ENCODE results near the gene UAP1L1. TPM values are rescaled to one million over a fixed set of nuclear protein-coding genes. Genes with fewer than 3 reads are reported as not detected.
A peak's percentile ranks its signal among the peaks of the same experiment; 100 is the strongest.
"Not testable (repeated sequence)": the region's sequence is repeated elsewhere in the genome, so short reads cannot be mapped to it uniquely, and the experiment has no call there.

Gene UAP1L1, protein sequence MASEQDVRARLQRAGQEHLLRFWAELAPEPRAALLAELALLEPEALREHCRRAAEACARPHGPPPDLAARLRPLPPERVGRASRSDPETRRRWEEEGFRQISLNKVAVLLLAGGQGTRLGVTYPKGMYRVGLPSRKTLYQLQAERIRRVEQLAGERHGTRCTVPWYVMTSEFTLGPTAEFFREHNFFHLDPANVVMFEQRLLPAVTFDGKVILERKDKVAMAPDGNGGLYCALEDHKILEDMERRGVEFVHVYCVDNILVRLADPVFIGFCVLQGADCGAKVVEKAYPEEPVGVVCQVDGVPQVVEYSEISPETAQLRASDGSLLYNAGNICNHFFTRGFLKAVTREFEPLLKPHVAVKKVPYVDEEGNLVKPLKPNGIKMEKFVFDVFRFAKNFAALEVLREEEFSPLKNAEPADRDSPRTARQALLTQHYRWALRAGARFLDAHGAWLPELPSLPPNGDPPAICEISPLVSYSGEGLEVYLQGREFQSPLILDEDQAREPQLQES
- total RNA-seq (4.0 TPM), polyA plus RNA-seq (11.5 TPM)

DNA sequence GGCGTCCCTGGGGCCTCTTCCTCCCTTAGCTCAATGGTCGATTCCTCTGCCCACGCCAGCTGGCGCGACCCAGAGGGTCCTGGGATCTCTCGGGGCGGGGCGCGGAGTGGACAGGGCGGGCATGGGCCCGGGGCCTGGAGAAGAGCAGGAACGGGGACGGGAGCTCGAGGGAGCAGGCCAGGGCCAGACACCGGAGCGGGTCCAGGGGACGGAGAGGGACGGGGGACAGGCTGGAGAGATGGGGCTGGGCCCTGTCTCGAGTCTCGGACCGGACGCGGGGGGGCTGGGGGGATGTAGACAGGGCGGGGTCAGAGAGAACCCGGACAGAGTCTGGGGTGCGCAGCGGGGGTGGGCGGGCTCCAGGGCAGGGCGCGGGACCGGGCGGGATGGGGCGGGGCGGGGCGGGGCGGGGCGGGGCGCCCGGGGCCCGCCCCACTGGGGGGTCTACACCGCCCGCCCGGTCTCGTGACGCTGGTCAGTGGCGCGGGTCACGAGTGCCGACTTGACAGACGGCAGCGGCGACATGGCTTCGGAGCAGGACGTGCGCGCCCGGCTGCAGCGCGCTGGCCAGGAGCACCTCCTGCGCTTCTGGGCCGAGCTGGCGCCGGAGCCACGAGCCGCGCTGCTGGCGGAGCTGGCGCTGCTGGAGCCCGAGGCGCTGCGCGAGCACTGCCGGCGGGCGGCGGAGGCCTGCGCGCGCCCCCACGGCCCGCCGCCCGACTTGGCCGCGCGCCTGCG is at the start of gene UAP1L1:
UAP1L1 (plus strand) TSS at position 508 of the 738 bp plus-strand sequence; CDS start at position 524, 16 bp downstream.
- Histone ChIP-seq H3K4me1 (ENCODE audit: insufficient read depth) (no peaks in the 10 kb centered on the region), H3K27ac (ENCODE audit: low read depth) (peak within 1 kb of the TSS; percentile 31), H3K4me3 (ENCODE audit: low read depth, low read length) (peak within 1 kb of the TSS; percentile 92), H3K36me3 (ENCODE audit: insufficient read depth) (peaks cover 2% of the 10 kb centered on the region)
- no peak for DNase-seq (ENCODE audit: extremely low spot score)
- WGBS, result 2% methylated on average over 81 of the region's 87 CpGs

DNA sequence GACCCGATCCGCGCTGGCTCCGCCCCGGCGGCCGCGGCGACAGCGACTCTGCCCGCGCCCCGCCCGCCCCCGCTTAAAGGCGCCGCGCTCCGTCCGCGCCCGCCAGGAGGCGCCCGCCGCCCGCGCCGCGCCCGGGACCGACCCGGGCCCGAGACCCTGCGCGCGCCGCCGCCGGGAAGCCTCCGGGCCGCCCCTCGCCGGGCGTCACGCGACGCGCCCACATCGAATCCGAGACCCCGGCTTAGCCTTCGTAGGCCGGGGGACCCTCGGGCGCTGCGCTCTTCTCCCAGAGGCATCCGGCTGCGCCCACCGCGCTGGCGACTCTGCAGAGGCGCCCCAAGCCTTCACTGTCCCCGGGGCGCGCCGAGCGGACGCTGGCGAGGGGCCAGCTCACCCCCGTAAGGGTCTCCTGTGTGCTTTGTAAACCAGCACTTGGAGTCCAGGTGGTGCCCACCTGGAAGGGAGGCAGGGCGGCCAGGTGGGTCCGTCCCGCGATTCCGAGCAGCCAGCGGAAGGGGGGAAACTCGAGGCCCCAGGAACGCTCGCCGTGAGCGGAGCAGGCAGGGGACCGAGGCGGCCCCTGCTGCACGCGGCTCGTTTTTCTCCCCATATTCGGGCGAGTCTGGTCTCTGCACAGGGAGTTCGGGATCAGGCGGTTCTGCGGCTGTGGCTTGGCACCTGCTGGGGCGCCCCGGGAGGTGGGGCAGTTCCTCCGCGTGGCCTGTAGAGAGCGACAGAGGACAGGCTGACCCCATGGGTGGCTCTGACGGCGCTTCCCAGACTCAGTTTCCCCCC is 48.9 kb upstream of the UAP1L1 start:
- no peaks in the 10 kb centered on the region for H3K36me3 ChIP-seq (ENCODE audit: insufficient read depth)
- H3K27ac ChIP-seq (ENCODE audit: low read depth), result no peak overlapping the region
- H3K4me1 ChIP-seq (ENCODE audit: insufficient read depth), result no peaks in the 10 kb centered on the region
- no peak for DNase-seq (ENCODE audit: extremely low spot score)
- peak overlapping the region; percentile 64 for H3K4me3 ChIP-seq (ENCODE audit: low read depth, low read length)
- under 1% methylated on average over 98 of the region's 98 CpGs for WGBS

DNA sequence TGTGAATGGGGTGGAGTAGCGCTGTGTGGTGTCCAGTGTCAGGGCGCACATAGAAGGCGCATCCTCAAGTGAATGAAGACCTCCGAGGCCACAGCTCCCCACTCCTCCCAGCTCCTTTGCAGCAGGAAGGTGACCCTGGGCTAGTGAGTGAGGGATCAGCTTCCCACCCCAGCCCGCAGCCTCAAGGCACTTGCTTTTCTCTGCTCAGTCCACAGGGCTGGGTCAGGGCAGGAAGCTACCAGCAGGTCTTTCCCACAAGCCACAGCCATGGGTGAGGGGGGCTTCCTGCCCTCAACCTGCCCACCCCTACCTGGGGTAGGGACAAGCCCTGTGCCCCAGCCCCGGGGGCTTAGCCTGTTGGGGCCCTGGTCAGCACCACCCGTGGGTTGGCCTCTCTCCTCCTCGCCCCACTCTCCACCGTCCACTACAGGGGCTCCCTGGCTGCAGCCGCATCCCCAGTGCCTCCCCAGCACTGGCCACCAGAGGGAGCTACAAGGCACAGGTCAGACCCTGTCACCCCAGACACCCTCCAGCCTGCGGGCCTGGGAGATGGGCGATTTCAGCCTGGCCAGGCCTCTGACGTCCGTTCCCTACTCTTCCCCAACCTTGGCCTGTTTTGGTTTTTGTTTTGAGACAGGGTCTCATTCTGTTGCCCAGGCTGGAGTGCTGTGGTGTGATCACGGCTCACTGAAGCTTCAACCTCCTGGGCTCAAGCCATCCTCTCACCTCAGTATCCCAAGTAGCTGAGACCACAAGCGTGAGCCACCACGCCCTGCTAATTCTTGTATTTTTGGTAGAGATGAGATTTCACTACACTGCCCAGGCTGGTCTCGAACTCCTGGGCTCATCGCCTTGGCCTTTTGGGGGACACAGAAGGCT is 48.0 kb upstream of the UAP1L1 start:
- 34% methylated on average over 19 of the region's 19 CpGs for WGBS
- H3K36me3 ChIP-seq (ENCODE audit: insufficient read depth), result no peaks in the 10 kb centered on the region
- no peak overlapping the region for H3K27ac ChIP-seq (ENCODE audit: low read depth)
- no peaks in the 10 kb centered on the region for H3K4me1 ChIP-seq (ENCODE audit: insufficient read depth)
- DNase-seq (ENCODE audit: extremely low spot score), result no peak
- peak overlapping the region; percentile 64 for H3K4me3 ChIP-seq (ENCODE audit: low read depth, low read length)

DNA sequence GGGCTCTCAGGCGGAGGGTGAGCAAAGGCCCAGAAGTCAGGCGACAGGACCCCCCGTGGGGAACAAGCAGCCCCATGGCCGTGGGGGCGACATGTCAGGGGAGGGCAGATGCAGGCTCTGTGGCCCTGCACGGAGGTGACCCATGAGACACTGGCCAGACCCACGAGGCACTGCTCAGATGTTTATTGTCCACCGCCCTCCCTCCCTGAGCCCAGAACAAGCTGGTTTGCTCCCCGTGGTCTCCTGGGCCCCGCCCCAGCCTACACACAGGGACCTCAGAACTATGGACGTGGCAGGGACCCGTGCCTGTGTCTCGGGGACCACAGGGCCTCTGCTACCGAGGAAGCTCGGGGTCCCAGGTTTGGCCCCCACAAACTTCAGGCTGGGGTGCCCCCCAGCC is 47.3 kb upstream of the UAP1L1 start:
- no peak for DNase-seq (ENCODE audit: extremely low spot score)
- no peak overlapping the region for H3K27ac ChIP-seq (ENCODE audit: low read depth)
- no peaks in the 10 kb centered on the region for H3K36me3 ChIP-seq (ENCODE audit: insufficient read depth)
- H3K4me1 ChIP-seq (ENCODE audit: insufficient read depth), result no peaks in the 10 kb centered on the region
- 74% methylated on average over 15 of the region's 15 CpGs for WGBS
- H3K4me3 ChIP-seq (ENCODE audit: low read depth, low read length), result no peak overlapping the region

DNA sequence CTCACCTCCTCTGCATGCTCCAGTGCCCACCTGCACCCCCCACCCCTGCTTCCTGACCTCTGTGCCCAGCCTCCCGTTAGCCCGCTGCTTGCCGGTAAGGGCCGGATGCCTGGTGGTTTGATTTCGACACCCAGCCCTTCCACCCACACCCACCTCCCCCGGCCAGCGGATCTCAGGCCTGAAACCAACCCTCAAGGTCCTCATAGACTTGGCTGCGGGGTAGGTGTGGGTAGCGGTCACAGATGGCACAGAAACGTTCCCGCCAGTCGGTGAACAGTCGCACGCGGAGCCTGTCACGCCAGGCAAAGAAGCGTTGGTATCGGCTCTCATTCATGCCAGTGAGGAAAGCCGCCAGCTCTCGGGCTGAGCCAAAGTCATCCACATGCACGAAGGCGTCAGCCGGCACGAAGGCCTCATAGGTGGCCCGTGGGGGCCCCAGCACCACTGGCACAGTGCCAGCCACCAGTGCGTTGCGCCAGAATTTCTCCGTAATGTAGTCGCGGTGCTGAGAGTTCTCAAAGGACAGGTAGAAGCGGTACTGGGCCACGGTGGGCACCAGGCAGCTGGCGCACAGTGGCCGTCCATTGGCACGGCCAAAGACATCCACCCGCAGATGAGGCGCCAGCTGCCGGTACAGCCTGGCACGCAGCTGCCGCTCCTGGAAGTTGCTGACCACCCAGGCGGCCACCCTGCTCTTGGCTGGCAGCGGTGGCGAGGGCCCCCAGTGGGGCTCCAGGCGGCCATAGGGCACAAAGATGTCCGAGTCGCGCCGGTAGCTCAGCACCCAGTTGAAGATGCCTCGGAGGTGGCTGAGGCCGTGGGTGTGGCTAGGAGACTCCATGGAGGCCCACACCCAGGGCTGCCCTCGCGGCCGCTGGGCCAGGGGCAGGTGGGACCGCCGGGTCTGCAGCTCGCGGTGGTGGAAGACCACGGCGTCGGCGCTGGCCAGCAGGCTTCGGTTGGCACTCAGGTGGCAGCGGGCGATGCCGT is 46.5 kb upstream of the UAP1L1 start:
- no peaks in the 10 kb centered on the region for H3K4me1 ChIP-seq (ENCODE audit: insufficient read depth)
- no peak for DNase-seq (ENCODE audit: extremely low spot score)
- WGBS, result 85% methylated on average over 65 of the region's 65 CpGs

DNA sequence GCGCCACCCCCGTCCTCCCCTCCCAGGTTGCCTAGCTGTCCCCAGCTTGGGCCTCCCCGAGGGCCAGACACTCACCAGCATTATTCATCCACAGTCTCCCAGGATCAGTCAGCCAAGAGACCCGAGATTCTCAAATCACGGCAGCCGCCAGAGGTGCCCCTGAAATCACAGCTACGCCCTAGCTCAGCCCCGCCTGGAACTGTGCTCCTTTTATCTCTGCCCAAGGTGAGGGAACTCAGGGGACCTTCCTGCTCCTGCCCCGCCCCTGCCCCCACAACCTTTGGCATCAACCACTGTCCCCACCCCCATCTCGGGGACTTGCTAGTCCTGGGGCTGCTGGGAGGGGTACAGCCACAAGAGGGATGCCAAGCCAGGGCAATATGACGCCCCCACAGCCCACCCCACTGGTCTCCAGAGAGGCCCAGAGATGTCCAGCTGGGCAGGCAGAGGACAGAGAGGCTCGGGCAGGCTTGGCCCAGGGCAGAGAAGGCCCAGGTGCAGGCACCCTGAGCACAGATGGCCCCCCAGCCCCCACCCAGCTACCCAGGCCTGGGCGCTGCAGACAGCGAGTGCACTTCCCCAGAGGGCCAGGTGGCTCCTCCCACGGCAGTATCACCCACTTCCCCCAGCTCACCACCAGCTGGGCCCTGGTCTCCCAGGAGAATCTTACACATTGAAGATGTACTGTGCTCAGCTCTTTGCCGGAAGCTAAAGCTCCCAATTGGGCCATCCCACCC is 45.2 kb upstream of the UAP1L1 start, which contains the start of gene FUT7:
FUT7 (minus strand) TSS at position 185 of the 737 bp plus-strand sequence; CDS start at position 88, 97 bp downstream.
- no peaks in the 10 kb centered on the region for H3K4me1 ChIP-seq (ENCODE audit: insufficient read depth)
- no peak within 1 kb of the TSS for H3K27ac ChIP-seq (ENCODE audit: low read depth)
- WGBS, result 64% methylated on average over 16 of the region's 16 CpGs
- no peaks in the 10 kb centered on the region for H3K36me3 ChIP-seq (ENCODE audit: insufficient read depth)
- no peak within 1 kb of the TSS for H3K4me3 ChIP-seq (ENCODE audit: low read depth, low read length)
- DNase-seq (ENCODE audit: extremely low spot score), result no peak

More for the DNA sequence above, 46.5 kb upstream of the UAP1L1 start:
- Histone ChIP-seq H3K4me3 (ENCODE audit: low read depth, low read length) (no peak overlapping the region), H3K27ac (ENCODE audit: low read depth) (no peak overlapping the region), H3K36me3 (ENCODE audit: insufficient read depth) (no peaks in the 10 kb centered on the region)

DNA sequence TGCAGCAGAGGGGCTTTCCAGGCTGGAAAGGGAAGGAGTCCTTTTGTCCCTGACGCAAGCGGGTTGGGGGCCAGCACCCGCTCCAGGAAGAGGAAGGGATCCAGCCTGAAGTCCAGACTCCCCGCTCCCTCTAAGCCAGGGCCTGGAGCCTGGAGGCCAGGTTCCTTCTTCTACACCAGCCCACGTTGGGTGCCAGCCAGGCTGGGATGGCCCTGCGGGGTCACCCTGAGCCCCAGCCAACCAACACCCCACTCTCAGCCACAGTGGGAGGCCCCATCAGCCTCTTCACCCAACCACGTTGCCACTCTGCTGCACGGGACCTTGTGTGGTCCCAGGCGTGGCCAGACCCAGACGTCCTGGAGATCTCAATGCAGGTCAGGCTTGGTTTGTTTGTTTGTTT is 44.5 kb upstream of the UAP1L1 start:
- WGBS, result 80% methylated on average over 10 of the region's 10 CpGs
- Histone ChIP-seq H3K27ac (ENCODE audit: low read depth) (no peak overlapping the region), H3K4me3 (ENCODE audit: low read depth, low read length) (no peak overlapping the region), H3K4me1 (ENCODE audit: insufficient read depth) (no peaks in the 10 kb centered on the region), H3K36me3 (ENCODE audit: insufficient read depth) (no peaks in the 10 kb centered on the region)
- no peak for DNase-seq (ENCODE audit: extremely low spot score)

DNA sequence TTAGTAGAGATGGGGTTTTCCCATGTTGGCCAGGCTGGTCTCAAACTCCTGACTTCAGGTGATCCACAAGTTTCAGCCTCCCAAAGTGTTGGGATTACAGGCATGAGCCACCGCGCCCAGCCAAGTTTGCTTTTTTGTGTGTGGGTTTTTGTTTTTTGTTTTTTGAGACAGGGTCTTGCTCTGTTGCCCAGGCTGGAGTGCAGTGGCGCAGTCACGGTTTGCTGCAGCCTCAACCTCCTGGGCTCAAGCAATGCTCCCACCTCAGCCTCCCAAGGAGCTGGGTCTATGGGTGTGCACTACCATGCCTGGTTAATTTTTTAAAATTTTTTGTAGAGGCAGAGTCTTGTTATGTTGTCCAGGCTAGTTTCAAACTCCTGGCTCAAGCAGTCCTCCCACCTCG is 43.8 kb upstream of the UAP1L1 start:
- DNase-seq (ENCODE audit: extremely low spot score); H3K4me1 ChIP-seq (ENCODE audit: insufficient read depth); H3K36me3 ChIP-seq (ENCODE audit: insufficient read depth); H3K4me3 ChIP-seq (ENCODE audit: low read depth, low read length); H3K27ac ChIP-seq (ENCODE audit: low read depth): not testable (repeated sequence)
- 92% methylated on average over 5 of the region's 5 CpGs for WGBS

DNA sequence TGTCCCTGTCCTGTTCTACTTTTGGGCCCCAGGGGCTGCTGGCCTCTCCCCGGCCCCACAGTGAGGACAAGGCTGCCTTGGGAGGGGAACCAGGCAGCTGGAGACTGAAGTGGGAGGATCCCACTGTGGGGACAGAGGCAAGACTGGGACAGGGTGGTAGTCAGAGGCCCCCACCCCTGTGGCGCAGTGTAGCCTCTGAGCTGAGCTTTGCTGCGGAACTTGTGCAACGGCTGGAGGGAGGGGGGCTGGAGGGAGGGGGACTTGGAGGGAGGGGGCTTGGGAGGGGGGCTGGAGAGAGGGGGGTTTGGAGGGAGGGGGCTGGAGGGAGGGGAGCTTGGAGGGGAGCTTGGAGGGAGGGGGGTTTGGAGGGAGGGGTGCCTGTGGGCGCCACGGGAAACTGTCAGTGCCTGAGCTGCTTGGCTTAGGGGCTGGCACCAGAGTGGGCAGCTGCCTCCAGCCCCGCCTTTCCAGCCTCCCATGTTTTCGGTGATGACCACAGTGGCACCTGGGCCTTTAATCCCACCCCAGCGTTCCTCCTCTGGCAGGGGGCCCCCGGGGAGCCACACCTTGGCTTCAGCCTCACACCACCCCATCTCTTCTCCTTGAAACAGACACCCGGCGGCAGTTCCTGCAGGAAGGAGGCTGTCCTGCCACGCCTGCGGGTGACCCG is 43.1 kb upstream of the UAP1L1 start:
- 50% methylated on average over 15 of the region's 15 CpGs for WGBS

DNA sequence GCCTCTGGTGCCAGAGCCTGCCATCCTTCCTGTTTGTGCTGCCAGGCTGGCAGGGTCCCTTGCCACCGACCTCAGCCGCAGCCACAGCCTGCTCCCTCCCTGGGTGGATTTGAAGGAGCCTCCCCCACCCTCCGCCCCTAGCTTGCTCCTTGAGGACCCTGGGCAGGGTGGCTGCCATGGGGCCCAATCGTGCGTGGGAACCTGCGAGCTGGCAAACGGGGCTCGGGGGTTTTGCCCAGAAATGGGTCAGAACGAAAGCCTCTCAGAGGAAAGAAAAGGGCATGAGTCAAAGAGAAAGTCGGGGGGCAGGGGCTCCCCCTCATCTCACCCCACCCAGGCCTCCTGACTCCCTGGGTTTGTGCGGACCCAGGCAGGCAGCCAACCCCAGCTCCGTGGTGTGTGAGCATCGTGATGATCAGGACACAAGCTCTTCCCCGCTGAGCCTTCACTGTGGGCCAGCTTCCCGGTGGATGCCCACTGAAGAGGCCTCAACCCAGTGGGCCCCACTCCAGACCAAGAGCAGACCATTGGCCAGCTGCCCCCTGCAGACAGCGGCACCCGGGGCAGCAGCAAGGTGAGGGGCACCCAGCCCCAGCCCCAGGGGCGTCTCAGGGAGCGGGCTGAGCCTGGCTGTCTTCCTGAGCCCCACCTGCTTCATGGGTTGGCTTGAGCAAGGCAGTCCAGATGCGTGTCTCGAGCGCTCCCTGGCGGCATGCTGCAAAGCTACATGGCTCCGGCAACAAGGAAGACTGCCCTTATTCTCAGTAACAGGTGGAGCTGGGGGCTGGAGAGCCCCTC is 42.4 kb upstream of the UAP1L1 start:
- H3K27ac ChIP-seq (ENCODE audit: low read depth), result no peak overlapping the region
- no peak overlapping the region for H3K4me3 ChIP-seq (ENCODE audit: low read depth, low read length)
- WGBS, result 19% methylated on average over 24 of the region's 24 CpGs

More for the DNA sequence above, 43.1 kb upstream of the UAP1L1 start:
- no peak overlapping the region for H3K4me3 ChIP-seq (ENCODE audit: low read depth, low read length)
- no peak for DNase-seq (ENCODE audit: extremely low spot score)
- H3K36me3 ChIP-seq (ENCODE audit: insufficient read depth), result no peaks in the 10 kb centered on the region
- H3K27ac ChIP-seq (ENCODE audit: low read depth), result no peak overlapping the region
- no peaks in the 10 kb centered on the region for H3K4me1 ChIP-seq (ENCODE audit: insufficient read depth)

More for the DNA sequence above, 42.4 kb upstream of the UAP1L1 start:
- Histone ChIP-seq H3K4me1 (ENCODE audit: insufficient read depth) (no peaks in the 10 kb centered on the region), H3K36me3 (ENCODE audit: insufficient read depth) (no peaks in the 10 kb centered on the region)
- peak; percentile 61 for DNase-seq (ENCODE audit: extremely low spot score)
